HFF-Myc (cell line): ENCODE results near the gene KRIT1.
"Not testable (repeated sequence)": the region's sequence is repeated elsewhere in the genome, so short reads cannot be mapped to it uniquely, and the experiment has no call there.

ENCODE experiments used
- DNase-seq: peaks from one replicate; pipeline ENCODE4 v3.0.0-alpha.2; 2011; ENCODE audit warnings: low read depth; ENCODE audit errors: extremely low read depth
- H3K4me3 ChIP-seq: replicated peaks from 2 replicates; pipeline ENCODE4 v1.5.1; 2011; ENCODE audit warnings: low read depth, mild to moderate bottlenecking, control low read depth, low read length
- TF ChIP-seq, protein P1 (sequence below): IDR thresholded peaks from 2 replicates; pipeline ENCODE4 v1.5.1; 2012; ENCODE audit warnings: mild to moderate bottlenecking, low read depth, low read length, control low read depth; ENCODE audit errors: missing control alignments

Gene KRIT1

DNA sequence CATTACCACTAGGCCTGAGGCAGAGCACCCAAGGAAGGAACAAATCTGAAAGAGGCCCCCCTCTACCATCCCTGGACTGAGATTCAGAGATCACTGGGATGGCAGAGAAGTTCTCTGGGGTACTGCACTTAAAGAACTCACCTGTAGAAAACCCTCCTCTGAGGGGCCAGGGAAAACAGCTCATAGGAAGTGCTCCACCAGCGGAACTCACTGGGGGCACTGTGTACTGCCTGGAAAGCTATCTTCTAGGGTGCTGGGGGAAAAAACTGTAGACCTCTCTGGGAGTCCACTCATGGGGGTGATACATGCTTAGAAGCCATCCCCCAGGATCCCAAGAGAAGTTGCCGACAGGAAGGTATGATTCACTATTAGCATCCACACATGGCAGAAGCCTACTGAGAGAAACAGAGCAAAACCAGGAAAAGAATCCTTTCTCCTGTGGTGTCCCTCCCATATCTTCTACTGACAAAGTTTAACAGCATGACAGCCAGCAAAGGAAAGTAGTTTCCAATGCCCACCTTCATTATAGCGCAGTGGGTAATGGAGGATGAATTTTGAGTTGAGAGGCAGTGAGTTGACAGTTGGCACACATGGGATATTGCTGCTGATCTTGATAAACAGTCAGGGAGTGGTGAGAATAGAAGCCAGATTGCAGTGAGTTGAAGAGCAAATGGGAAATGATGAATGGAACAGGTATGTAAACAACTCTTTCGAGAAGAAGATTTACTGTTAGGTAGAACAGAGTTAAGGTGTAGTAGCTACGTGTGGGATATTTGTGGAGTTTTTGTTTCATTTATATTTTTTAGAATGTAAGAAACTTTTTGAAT is 20.9 kb upstream of the KRIT1 start:
- DNase-seq: no peak
- TF ChIP-seq, protein P1, sequence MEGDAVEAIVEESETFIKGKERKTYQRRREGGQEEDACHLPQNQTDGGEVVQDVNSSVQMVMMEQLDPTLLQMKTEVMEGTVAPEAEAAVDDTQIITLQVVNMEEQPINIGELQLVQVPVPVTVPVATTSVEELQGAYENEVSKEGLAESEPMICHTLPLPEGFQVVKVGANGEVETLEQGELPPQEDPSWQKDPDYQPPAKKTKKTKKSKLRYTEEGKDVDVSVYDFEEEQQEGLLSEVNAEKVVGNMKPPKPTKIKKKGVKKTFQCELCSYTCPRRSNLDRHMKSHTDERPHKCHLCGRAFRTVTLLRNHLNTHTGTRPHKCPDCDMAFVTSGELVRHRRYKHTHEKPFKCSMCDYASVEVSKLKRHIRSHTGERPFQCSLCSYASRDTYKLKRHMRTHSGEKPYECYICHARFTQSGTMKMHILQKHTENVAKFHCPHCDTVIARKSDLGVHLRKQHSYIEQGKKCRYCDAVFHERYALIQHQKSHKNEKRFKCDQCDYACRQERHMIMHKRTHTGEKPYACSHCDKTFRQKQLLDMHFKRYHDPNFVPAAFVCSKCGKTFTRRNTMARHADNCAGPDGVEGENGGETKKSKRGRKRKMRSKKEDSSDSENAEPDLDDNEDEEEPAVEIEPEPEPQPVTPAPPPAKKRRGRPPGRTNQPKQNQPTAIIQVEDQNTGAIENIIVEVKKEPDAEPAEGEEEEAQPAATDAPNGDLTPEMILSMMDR: no peak
- no peak overlapping the region for H3K4me3 ChIP-seq

- TF ChIP-seq, protein P1: no peak
- H3K4me3 ChIP-seq: no peak overlapping the region
- no peak for DNase-seq
Observed at GRCh38 chr7:92260248-92260781, 14.6 kb upstream of the KRIT1 start.

DNA sequence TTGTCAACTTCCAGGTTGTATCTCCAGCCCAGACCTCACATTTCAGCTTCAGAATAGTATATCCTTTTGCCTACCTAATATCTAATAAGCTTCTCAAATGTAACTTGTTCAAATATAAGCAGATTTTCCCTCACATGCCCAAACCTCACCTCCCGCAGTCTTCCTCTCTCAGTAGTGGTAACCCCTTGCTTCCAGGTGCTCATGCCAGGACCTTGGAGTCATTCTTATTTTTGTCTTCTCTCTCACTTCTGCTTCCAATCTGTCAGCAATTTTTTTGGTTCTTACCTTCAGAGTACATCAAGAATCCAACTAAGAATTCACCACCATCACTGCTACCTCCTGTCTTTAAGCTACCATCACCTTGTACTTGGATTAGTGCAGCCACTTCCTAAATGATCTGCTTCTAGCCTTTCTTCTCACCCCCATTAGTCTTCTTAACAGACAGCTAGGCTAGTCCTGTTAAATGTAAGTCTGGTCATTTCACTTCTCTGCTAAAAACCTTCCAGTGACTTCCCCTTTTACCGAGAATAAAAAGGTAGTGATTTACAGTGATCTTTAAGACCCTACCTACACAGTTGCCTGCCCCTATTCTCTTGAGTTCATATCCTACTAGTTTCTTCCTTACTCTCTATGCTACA is 14.0 kb upstream of the KRIT1 start:
- TF ChIP-seq, protein P1: no peak

DNA sequence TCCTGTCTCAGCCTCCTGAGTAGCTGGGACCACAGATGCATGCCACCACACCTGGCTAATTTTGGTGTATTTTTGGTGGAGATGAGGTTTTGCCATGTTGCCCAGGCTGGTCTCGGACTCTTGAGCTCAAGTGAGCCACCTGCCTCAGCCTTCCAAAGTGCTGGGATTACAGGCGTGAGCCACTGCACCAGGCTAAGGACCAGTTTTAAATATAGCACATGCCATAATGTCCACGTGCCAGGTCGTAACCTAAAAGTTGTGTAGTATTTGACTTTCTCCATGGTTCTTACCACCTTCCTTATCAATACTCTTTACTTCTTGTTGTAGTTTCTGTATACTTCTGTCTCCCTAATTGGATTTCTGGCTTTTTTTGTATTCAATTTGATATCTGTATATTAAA is 13.3 kb upstream of the KRIT1 start:
- TF ChIP-seq, protein P1: no peak
- DNase-seq: no peak
- no peak overlapping the region for H3K4me3 ChIP-seq

More for the DNA sequence above, 14.0 kb upstream of the KRIT1 start:
- no peak for DNase-seq
- H3K4me3 ChIP-seq: no peak overlapping the region

GRCh38 chr7:92255308-92255707 is 9.6 kb upstream of the KRIT1 start:
- TF ChIP-seq, protein P1: no peak
- H3K4me3 ChIP-seq: no peak overlapping the region
- no peak for DNase-seq

DNA sequence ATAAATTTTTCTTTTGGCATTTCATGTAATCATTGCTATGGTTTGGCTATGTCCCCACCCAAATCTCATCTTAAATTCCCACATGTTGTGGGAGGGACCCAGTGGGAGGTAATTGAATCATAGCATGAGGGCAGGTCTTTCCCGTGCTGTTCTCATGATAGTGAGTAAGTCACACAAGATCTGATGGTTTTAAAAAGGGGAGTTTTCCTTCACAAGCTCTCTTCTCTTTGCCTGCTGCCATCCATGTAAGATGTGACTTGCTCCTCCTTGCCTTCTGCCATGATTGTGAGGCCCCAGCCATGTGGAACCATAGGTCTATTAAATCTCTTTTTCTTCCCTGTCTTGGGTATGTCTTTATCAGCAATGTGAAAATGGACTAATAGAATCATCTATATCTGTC is 9.1 kb upstream of the KRIT1 start:
- DNase-seq, H3K4me3 ChIP-seq: not testable (repeated sequence)

DNA sequence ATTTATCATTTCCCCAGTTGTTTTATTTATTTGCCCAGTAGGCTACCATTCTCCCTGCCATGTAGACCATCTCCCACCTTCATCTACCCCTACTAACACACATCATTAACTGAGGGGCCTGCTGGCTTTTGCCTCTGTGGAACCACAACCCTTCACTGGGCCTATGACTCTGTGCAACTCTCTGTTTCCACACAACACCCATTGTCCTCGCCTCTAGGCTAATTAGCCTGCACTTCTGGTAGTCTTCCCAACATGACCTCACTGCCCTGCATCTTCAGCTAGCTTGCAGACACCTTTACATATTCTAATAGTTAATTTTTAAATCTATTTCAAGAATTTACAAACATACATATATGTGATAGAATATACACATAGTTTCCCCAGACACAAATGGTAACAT is 7.5 kb upstream of the KRIT1 start:
- no peak overlapping the region for H3K4me3 ChIP-seq
- DNase-seq: no peak
- TF ChIP-seq, protein P1: no peak
